ENCODE data around the gene TFR2.

The TFR2 gene

GRCh38 chr7:100681491-100682227 lies 40.3 kb upstream of the TFR2 start:
- H2AFZ ChIP-seq = no peak overlapping the region
- no peaks in the 10 kb centered on the region for H3K36me3 ChIP-seq (ENCODE audit: control insufficient read depth, insufficient read depth, low read length)
- H3K27ac ChIP-seq = no peak overlapping the region
- H3K4me3 ChIP-seq (ENCODE audit: low read depth, low read length) = no peak overlapping the region
- H3K27me3 ChIP-seq (ENCODE audit: control insufficient read depth, insufficient read depth, low read length) = no peaks in the 10 kb centered on the region
- H3K4me1 ChIP-seq = no peaks in the 10 kb centered on the region
- no peaks in the 10 kb centered on the region for H3K9me3 ChIP-seq (ENCODE audit: control insufficient read depth, low read length)
- H3K4me2 ChIP-seq (ENCODE audit: low read length) = no peak overlapping the region
- no peak overlapping the region for H3K9ac ChIP-seq
- no peaks in the 10 kb centered on the region for H3K79me2 ChIP-seq
- no peak for TF ChIP-seq CTCF (IDR thresholded peaks at IDR 0.05)

- Histone ChIP-seq H3K27me3 (ENCODE audit: control insufficient read depth, insufficient read depth, low read length) (no peaks in the 10 kb centered on the region), H3K4me1 (no peaks in the 10 kb centered on the region), H2AFZ (no peak overlapping the region), H3K9ac (no peak overlapping the region), H3K9me3 (ENCODE audit: control insufficient read depth, low read length) (no peaks in the 10 kb centered on the region), H3K36me3 (ENCODE audit: control insufficient read depth, insufficient read depth, low read length) (no peaks in the 10 kb centered on the region), H3K4me3 (ENCODE audit: low read depth, low read length) (no peak overlapping the region), H3K4me2 (ENCODE audit: low read length) (no peak overlapping the region), H3K27ac (no peak overlapping the region), H3K79me2 (no peaks in the 10 kb centered on the region)
- no peak for TF ChIP-seq CTCF (IDR thresholded peaks at IDR 0.05)
Observed at GRCh38 chr7:100680576-100681271, 39.4 kb upstream of the TFR2 start.

- H3K79me2 ChIP-seq = no peaks in the 10 kb centered on the region
- no peaks in the 10 kb centered on the region for H3K36me3 ChIP-seq (ENCODE audit: control insufficient read depth, insufficient read depth, low read length)
- no peak overlapping the region for H3K27ac ChIP-seq
- no peaks in the 10 kb centered on the region for H3K9me3 ChIP-seq (ENCODE audit: control insufficient read depth, low read length)
- no peaks in the 10 kb centered on the region for H3K27me3 ChIP-seq (ENCODE audit: control insufficient read depth, insufficient read depth, low read length)
- no peak overlapping the region for H3K4me2 ChIP-seq (ENCODE audit: low read length)
- H3K4me3 ChIP-seq (ENCODE audit: low read depth, low read length) = no peak overlapping the region
- no peaks in the 10 kb centered on the region for H3K4me1 ChIP-seq
- H3K9ac ChIP-seq = no peak overlapping the region
- TF ChIP-seq CTCF (IDR thresholded peaks at IDR 0.05) = no peak
- no peak overlapping the region for H2AFZ ChIP-seq
Observed at GRCh38 chr7:100679927-100680575, 38.7 kb upstream of the TFR2 start.

GRCh38 chr7:100679129-100679926 lies 38.0 kb upstream of the TFR2 start:
- H3K4me2 ChIP-seq (ENCODE audit: low read length) = no peak overlapping the region
- no peak overlapping the region for H3K4me3 ChIP-seq (ENCODE audit: low read depth, low read length)
- no peak overlapping the region for H2AFZ ChIP-seq
- no peaks in the 10 kb centered on the region for H3K36me3 ChIP-seq (ENCODE audit: control insufficient read depth, insufficient read depth, low read length)
- no peak overlapping the region for H3K9ac ChIP-seq
- no peak overlapping the region for H3K27ac ChIP-seq
- H3K4me1 ChIP-seq = no peaks in the 10 kb centered on the region
- H3K9me3 ChIP-seq (ENCODE audit: control insufficient read depth, low read length) = no peaks in the 10 kb centered on the region
- TF ChIP-seq CTCF (IDR thresholded peaks at IDR 0.05) = no peak
- no peaks in the 10 kb centered on the region for H3K79me2 ChIP-seq
- H3K27me3 ChIP-seq (ENCODE audit: control insufficient read depth, insufficient read depth, low read length) = no peaks in the 10 kb centered on the region

Data from parathyroid adenoma (tissue), 2 donors.